K562 (cell line): ENCODE measurements around the gene SGPP2. TPM values are rescaled to one million over a fixed set of nuclear protein-coding genes. Genes with fewer than 3 reads are reported as not detected.

Experiments used
- ATAC-seq: fragments of 200-7000 bp; cut with Tn5 transposase; 3 replicates; pipeline ENCODE4 v1.9.1; 2020; ENCODE audit warnings: moderate library complexity
- BruUV-seq: library from RNA; stranded (reverse); fragments of 400-500 nt; replicated peaks from 2 replicates; lab custom pipeline; 2021; lab: Mats Ljungman, UMichigan
- CTCF ChIA-PET: fragments of 300-600 bp; formaldehyde crosslinking; extraction: SDS; loops from one replicate; lab custom pipeline; 2021; ENCODE audit warnings: low intra/inter-chr PET ratio; lab: Yijun Ruan, JAX
- POLR2A ChIA-PET: fragments of 300-600, 350-650 bp; sonication (Branson Sonifier 250); formaldehyde crosslinking; extraction: SDS; loops from one replicate; lab custom pipeline; 2021; ENCODE audit warnings: antibody characterized with exemption, inconsistent platforms; lab: Yijun Ruan, JAX
- DNase-seq, 4 experiments: peaks; one replicate each; pipeline versions ENCODE4 v3.0.0 to v3.0.0-alpha.2; 2011 to 2018; ENCODE audit warnings: low spot score in 3 of 4, mixed read lengths in 3 of 4; ENCODE audit errors: extremely low read depth in 1 of 4
- FAIRE-seq: peaks from 2 replicates; lab custom pipeline; 2011; peaks lifted over from hg19 to GRCh38; lab: Jason Lieb, UNC
- H2AFZ ChIP-seq: 2 replicates; pipeline ENCODE4 v1.6.0; 2011; ENCODE audit warnings: low read depth, low read length, control low read depth, inconsistent platforms
- H3K27ac ChIP-seq: fragments of 200-600 bp; 3 replicates; pipeline ENCODE4 v1.8.0; 2011; ENCODE audit warnings: low read depth, mild to moderate bottlenecking, control low read depth, inconsistent platforms, low read length, moderate library complexity, mixed read lengths; ENCODE audit errors: extremely low read depth
- H3K27me3 ChIP-seq, 2 experiments: fragments of 300-600 bp in 1 of 2; 2 replicates in 1 of 2; 3 replicates in 1 of 2; pipeline versions ENCODE4 v1.6.0 to v1.8.0; 2011; ENCODE audit warnings: inconsistent platforms in 2 of 2, low read length in 2 of 2, mild to moderate bottlenecking in 1 of 2, mixed read lengths in 1 of 2, moderate library complexity in 1 of 2; ENCODE audit not compliant: control insufficient read depth in 2 of 2, insufficient read depth in 2 of 2
- H3K36me3 ChIP-seq: fragments of 300-600 bp; 3 replicates; pipeline ENCODE4 v1.8.0; 2011; ENCODE audit warnings: mild to moderate bottlenecking, low read length, inconsistent platforms; ENCODE audit not compliant: control insufficient read depth, insufficient read depth
- H3K4me1 ChIP-seq, 2 experiments: fragments of 200-600 bp in 1 of 2; replicated peaks in 1 of 2; 2 replicates in 1 of 2; 3 replicates in 1 of 2; pipeline versions ENCODE4 v1.5.1 to v1.8.0; 2011; ENCODE audit warnings: inconsistent platforms in 2 of 2, low read length in 2 of 2, mild to moderate bottlenecking in 1 of 2, mixed read lengths in 1 of 2, moderate library complexity in 1 of 2; ENCODE audit not compliant: control insufficient read depth in 2 of 2, insufficient read depth in 2 of 2
- H3K4me2 ChIP-seq: 2 replicates; pipeline ENCODE4 v1.6.1; 2011; ENCODE audit warnings: low read length, control low read depth, inconsistent platforms, mixed read lengths; ENCODE audit not compliant: insufficient read depth
- H3K4me3 ChIP-seq: fragments of 200-600 bp; sonication (generic), shearing (Covaris generic); 2 replicates; pipeline ENCODE4 v1.5.1; 2016; ENCODE audit warnings: control low read depth, inconsistent platforms
- H3K79me2 ChIP-seq: fragments of 200-600 bp; 3 replicates; pipeline ENCODE4 v1.8.0; 2011; ENCODE audit warnings: low read length, inconsistent platforms; ENCODE audit not compliant: control insufficient read depth, insufficient read depth
- H3K9ac ChIP-seq, 2 experiments: 2 replicates each; pipeline versions ENCODE4 v1.6.0 to v1.6.1; 2011; ENCODE audit warnings: low read depth in 2 of 2, low read length in 2 of 2, control low read depth in 1 of 2, inconsistent platforms in 1 of 2, mild to moderate bottlenecking in 1 of 2, mixed read lengths in 1 of 2; ENCODE audit not compliant: insufficient read depth in 1 of 2
- H3K9me1 ChIP-seq: one replicate; pipeline ENCODE4 v1.6.0; 2011; ENCODE audit warnings: inconsistent platforms, mild to moderate bottlenecking, low read length, moderate library complexity; ENCODE audit not compliant: control insufficient read depth, insufficient read depth
- H3K9me3 ChIP-seq: replicated peaks from 2 replicates; pipeline ENCODE4 v1.5.1; 2011; ENCODE audit warnings: low read depth, low read length, inconsistent platforms; ENCODE audit not compliant: control insufficient read depth, insufficient read depth
- H4K20me1 ChIP-seq: replicated peaks from 2 replicates; pipeline ENCODE4 v1.6.1; 2011; ENCODE audit warnings: low read length, inconsistent platforms, mixed read lengths; ENCODE audit not compliant: control insufficient read depth, insufficient read depth
- BMI1 ChIP-seq: fragments of 150-350 bp; IDR thresholded peaks from 2 replicates; pipeline ENCODE4 v1.6.1; 2014; ENCODE audit warnings: low read length
- CEBPB ChIP-seq: fragments of 450-650 bp; IDR thresholded peaks from 2 replicates; pipeline ENCODE4 v1.6.1; 2016; ENCODE audit warnings: missing genetic modification characterization, missing compliant biosample characterization
- CEBPG ChIP-seq, 3 experiments: fragments of 200-800 bp in 1 of 3; sonication (Bioruptor generic) in 1 of 3; sonication (generic) in 1 of 3; formaldehyde crosslinking in 1 of 3; IDR thresholded peaks in 2 of 3; conservative IDR thresholded peaks in 1 of 3; 2 replicates each; pipeline versions ENCODE4 v1.6.1 to v1.8.0; 2016 to 2022; ENCODE audit warnings: missing compliant biosample characterization in 2 of 3, missing genetic modification characterization in 2 of 3, mild to moderate bottlenecking in 1 of 3, missing genetic modification reagents in 1 of 3
- E2F4 ChIP-seq: sonication (generic); formaldehyde crosslinking; IDR thresholded peaks from 2 replicates; pipeline ENCODE4 v1.8.0; 2022; ENCODE audit warnings: mild to moderate bottlenecking, low read depth, missing genetic modification reagents
- FOSL1 ChIP-seq: fragments of 200-800 bp; sonication (Bioruptor generic); conservative IDR thresholded peaks from 2 replicates; pipeline ENCODE4 v1.6.1; 2016; ENCODE audit warnings: missing genetic modification characterization, missing compliant biosample characterization
- NBN ChIP-seq: fragments of 450-650 bp; IDR thresholded peaks from 2 replicates; pipeline ENCODE4 v1.6.1; 2016; ENCODE audit warnings: low read depth, mild to moderate bottlenecking
- NFXL1 ChIP-seq: fragments of 450-650 bp; formaldehyde crosslinking; IDR thresholded peaks from 2 replicates; pipeline ENCODE4 v1.4.0; 2021; ENCODE audit warnings: mild to moderate bottlenecking
- NR4A1 ChIP-seq, 2 experiments: fragments of 250-450 bp in 1 of 2; fragments of 450-650 bp in 1 of 2; sonication (Bioruptor Pico) in 1 of 2; IDR thresholded peaks; 2 replicates each; pipeline versions ENCODE4 v1.4.0 to v1.6.1; 2016 to 2020; ENCODE audit warnings: mild to moderate bottlenecking in 2 of 2, missing compliant biosample characterization in 1 of 2, missing genetic modification characterization in 1 of 2, moderate library complexity in 1 of 2
- POLR2A ChIP-seq: fragments of 450-650 bp; conservative IDR thresholded peaks from 2 replicates; pipeline ENCODE4 v1.6.1; 2016
- PRPF4 ChIP-seq: fragments of 200-400 bp; formaldehyde crosslinking; IDR thresholded peaks from one replicate; pipeline ENCODE4 v1.6.1; 2017; ENCODE audit warnings: low read length, low read depth, mild to moderate bottlenecking; ENCODE audit not compliant: insufficient read depth, poor library complexity, severe bottlenecking
- RBM25 ChIP-seq: fragments of 200-400 bp; formaldehyde crosslinking; IDR thresholded peaks from 2 replicates; pipeline ENCODE4 v1.6.1; 2018; ENCODE audit warnings: low read length, low read depth, moderate library complexity; ENCODE audit not compliant: severe bottlenecking
- RFX5 ChIP-seq: IDR thresholded peaks from 2 replicates; pipeline ENCODE4 v1.6.1; 2011; ENCODE audit warnings: low read depth, mild to moderate bottlenecking, improper control_type of control experiment, low read length
- SRSF9 ChIP-seq: fragments of 200-400 bp; formaldehyde crosslinking; IDR thresholded peaks from 2 replicates; pipeline ENCODE4 v1.6.1; 2017; ENCODE audit warnings: low read depth, low read length, borderline replicate concordance
- TARDBP ChIP-seq: fragments of 450-650 bp; IDR thresholded peaks from 2 replicates; pipeline ENCODE4 v1.6.1; 2016
- TCF7L2 ChIP-seq: fragments of 150-350 bp; IDR thresholded peaks from 2 replicates; pipeline ENCODE4 v1.6.1; 2016; ENCODE audit warnings: low read depth, mild to moderate bottlenecking, low read length, moderate library complexity
- TCFL5 ChIP-seq: fragments of 250-450 bp; sonication (Bioruptor Pico); conservative IDR thresholded peaks from 2 replicates; pipeline ENCODE4 v1.6.1; 2021; ENCODE audit warnings: mild to moderate bottlenecking, moderate library complexity, matching md5 sums
- ZNF518B ChIP-seq: fragments of 250-450 bp; sonication (Bioruptor Pico); IDR thresholded peaks from 2 replicates; pipeline ENCODE4 v1.5.0; 2021; ENCODE audit warnings: mild to moderate bottlenecking, moderate library complexity
- WGBS: fragments of 100-300 bp; shearing (Covaris generic); methylation state at CpG from one replicate; pipeline ENCODE4 v1.1.6; 2016; ENCODE audit warnings: low coverage, mixed read lengths; ENCODE audit not compliant: insufficient coverage; ENCODE audit errors: missing lambda C conversion rate; 5-methylcytosine and 5-hydroxymethylcytosine counted together
- in situ Hi-C: fragments of 300-500 bp; cut with MboI; formaldehyde crosslinking; loops from 4 replicates; pipeline ENCODE4 v1.15.0; 2018; ENCODE audit warnings: inconsistent platforms, mixed read lengths
- intact Hi-C: fragments of 100-400 bp; cut with micrococcal nuclease; formaldehyde crosslinking; loops from 2 replicates; pipeline ENCODE4 v1.14.2; 2022
- polyA plus RNA-seq, 8 experiments: library from polyadenylated mRNA; depleted of rRNA in 4 of 8; stranded (reverse) in 5 of 8; unstranded in 3 of 8; fragments of >200 nt; fragmentation: Nextera tagmentation in 2 of 8; fragmentation: Illumina TruSeq in 1 of 8; extraction: Ambion mirVana in 2 of 8; extraction: Trizol in 1 of 8; gene quantifications; 2 replicates each; pipeline versions ENCODE4 v1.2.1 to v1.2.3, GENCODE V29; 2011 to 2014; ENCODE audit warnings: inconsistent platforms in 1 of 8, missing spikeins in 1 of 8
- total RNA-seq, 7 experiments: library from RNA; depleted of rRNA in 6 of 7; stranded (reverse); fragments of >200 nt in 6 of 7; fragmentation: Illumina TruSeq in 2 of 7; extraction: Trizol in 2 of 7; gene quantifications; 2 replicates each; pipeline versions ENCODE4 v1.2.1 to v1.2.3, GENCODE V29; 2011 to 2021; ENCODE audit warnings: low replicate concordance in 1 of 7
- TF ChIP-seq, protein P1 (sequence below): fragments of 450-650 bp; IDR thresholded peaks from 2 replicates; pipeline ENCODE4 v1.6.1; 2017; ENCODE audit warnings: mild to moderate bottlenecking, moderate library complexity

Gene SGPP2
- total and polyA plus RNA-seq, 9 of the 15 experiments (the other 6 are each of a cell fraction or from before 2014, with no cell fraction given), result 0.01 to 0.04 TPM; not detected in 7

- no peaks in the 10 kb centered on the region for H3K79me2 ChIP-seq
- no peaks in the 10 kb centered on the region; a peak in 1 of 5 replicates for H3K27me3 ChIP-seq
- no peaks in the 10 kb centered on the region for H3K4me1 ChIP-seq
- no peak for DNase-seq
- H2AFZ ChIP-seq, result no peak overlapping the region
- intact Hi-C loops, result no loop called here
- ChIA-PET POLR2A (no interaction called here), CTCF (no interaction called here)
- H3K9me1 ChIP-seq, result no peaks in the 10 kb centered on the region
- no peak for FAIRE-seq
- no peak for ATAC-seq
- no peak overlapping the region for H3K27ac ChIP-seq
- no peaks in the 10 kb centered on the region for H4K20me1 ChIP-seq
- no TSS peak for BruUV-seq
- WGBS, result 2% methylated on average over 3 of the region's 3 CpGs
- TF ChIP-seq ZNF518B (CRISPR knock-in tag) (no peak), NBN (no peak), RFX5 (no peak), TCF7L2 (no peak), BMI1 (no peak), FOSL1 (tag) (no peak), TCFL5 (CRISPR knock-in tag) (no peak), E2F4 (CRISPR knock-in tag) (no peak), NR4A1 (CRISPR knock-in tag; IDR thresholded peaks at IDR 0.05) (no peak), NR4A1 (tag; IDR thresholded peaks at IDR 0.05) (no peak), CEBPB (no peak), POLR2A (no peak), CEBPG (CRISPR knock-in tag; IDR thresholded peaks at IDR 0.05) (no peak), CEBPG (tag; conservative IDR thresholded peaks at IDR 0.05 in 1 of 2, IDR thresholded peaks at IDR 0.05 in 1 of 2) (no peak), SRSF9 (no peak), NFXL1 (no peak), TARDBP (no peak), PRPF4 (no peak), RBM25 (no peak)
- TF ChIP-seq, protein P1, sequence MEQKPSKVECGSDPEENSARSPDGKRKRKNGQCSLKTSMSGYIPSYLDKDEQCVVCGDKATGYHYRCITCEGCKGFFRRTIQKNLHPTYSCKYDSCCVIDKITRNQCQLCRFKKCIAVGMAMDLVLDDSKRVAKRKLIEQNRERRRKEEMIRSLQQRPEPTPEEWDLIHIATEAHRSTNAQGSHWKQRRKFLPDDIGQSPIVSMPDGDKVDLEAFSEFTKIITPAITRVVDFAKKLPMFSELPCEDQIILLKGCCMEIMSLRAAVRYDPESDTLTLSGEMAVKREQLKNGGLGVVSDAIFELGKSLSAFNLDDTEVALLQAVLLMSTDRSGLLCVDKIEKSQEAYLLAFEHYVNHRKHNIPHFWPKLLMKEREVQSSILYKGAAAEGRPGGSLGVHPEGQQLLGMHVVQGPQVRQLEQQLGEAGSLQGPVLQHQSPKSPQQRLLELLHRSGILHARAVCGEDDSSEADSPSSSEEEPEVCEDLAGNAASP, result no peak
- H3K4me3 ChIP-seq, result no peak overlapping the region
- no peaks in the 10 kb centered on the region for H3K36me3 ChIP-seq
- no peak overlapping the region for H3K9ac ChIP-seq
- no peaks in the 10 kb centered on the region for H3K9me3 ChIP-seq
- no peak overlapping the region for H3K4me2 ChIP-seq
- in situ Hi-C loops, result no loop called here
Measured at GRCh38 chr2:222521099-222521498, 96.8 kb downstream of the SGPP2 start.
